H54 (cell line): ENCODE results near the gene SHROOM2.

Experiments
- DNase-seq: peaks from one replicate; pipeline ENCODE4 v3.0.0; 2011; ENCODE audit warnings: low spot score, mixed read lengths; ENCODE audit not compliant: insufficient read length
- FAIRE-seq: peaks from 3 replicates; lab custom pipeline; 2011; peaks lifted over from hg19 to GRCh38; lab: Jason Lieb, UNC
- POLR2A ChIP-seq: IDR thresholded peaks from 2 replicates; pipeline ENCODE4 v1.6.1; 2011; ENCODE audit warnings: low read depth, mild to moderate bottlenecking, low read length

SHROOM2 gene

DNA sequence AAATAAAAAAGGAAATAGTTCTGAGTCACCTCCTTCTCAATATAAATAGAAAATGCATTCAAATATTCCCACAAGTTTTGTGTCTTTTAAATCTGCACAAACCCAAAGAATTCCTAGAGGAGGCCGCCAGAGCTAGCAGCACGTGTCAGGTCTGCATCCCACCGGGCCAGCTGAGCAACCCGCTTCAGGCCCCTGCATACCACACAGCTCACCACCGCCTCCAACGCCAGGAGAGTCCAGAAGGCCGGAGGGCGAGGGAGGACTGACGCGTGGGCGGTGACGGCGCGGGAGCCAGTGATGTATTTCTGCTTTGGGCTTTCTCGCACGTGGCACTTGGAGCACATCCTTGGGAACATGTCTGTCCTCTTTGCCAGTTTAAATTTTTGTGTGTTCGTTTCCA, 119.1 kb downstream of the SHROOM2 start:
- no peak for TF ChIP-seq POLR2A
- DNase-seq (no peak), FAIRE-seq (no peak)

DNA sequence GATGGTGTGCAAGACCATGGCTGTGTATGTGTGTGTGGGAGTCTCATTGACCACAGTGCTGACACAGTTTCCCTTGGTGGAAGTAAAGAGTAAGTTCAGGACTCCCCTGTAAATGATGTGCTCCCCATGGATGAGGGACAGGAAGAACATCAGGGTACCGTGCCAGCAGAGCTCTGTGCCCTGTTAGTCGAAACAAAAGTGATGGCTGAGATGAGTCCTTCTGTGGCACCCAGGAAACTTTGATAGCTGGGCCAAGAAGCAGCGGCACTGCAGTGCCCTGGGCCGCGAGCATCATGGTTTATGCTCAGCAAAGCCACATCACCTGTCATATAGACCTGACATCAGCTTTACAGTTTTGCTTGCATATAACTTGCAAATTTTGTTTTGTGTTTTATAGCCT, 119.5 kb downstream of the SHROOM2 start:
- DNase-seq (no peak), FAIRE-seq (no peak)
- TF ChIP-seq POLR2A: no peak

DNA sequence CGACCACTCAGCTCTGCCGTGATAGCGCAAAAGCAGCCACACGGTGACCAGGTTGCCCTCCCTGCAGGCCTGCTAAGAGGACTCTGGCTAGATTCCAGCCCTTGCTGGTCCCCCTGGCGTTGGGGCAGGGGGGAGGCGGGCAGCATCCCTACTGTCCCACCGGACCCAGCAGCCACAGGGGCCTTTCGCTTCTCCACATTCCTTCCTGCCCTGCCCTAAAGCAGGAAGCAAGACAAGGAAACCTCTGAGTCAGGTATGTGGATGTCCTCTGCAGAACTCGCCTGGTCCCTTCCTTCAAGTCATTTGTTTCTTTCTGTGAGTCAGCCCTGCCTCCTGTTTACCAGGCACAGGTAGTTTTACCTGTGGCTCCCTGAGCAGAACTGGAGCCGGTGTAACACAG, 120.7 kb downstream of the SHROOM2 start:
- DNase-seq: no peak
- FAIRE-seq: no peak

DNA sequence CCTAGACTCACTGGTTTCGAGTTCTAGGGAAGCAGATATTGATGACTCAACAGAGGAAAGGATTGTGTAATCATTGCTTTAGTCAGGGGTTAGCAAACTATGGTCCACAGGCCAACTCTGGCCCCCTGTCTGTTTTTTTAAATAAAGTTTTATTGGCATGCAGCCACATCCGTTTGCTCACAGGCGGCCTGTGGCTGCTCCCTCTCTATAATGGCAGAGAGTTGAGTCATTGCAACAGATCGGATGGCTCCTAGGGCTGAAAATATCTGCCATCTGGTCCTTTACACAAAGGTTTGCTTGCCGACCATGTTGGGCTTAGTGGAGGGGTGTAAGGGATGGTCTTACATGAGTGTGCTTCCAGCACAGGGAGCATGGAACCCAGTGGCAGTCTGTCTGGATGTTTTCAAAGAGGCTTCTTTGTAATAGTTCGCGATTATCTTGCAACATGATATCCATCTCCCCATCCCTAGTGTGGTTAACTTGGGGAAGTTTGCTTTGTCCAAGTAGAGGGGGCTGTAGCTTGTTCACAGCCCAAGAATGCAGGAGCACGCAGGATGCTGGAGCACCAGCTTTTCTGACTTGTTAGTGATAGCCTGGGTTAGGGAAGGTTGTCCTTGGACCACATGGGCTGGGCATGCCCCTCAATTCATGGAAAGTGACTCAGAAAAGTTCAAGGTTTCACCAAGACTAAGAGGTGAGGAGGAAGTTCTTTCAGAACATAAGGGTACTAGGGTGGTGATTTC, 121.6 kb downstream of the SHROOM2 start:
- FAIRE-seq: no peak
- TF ChIP-seq POLR2A: no peak
- no peak for DNase-seq

More for the DNA sequence above, 120.7 kb downstream of the SHROOM2 start:
- TF ChIP-seq POLR2A: no peak

DNA sequence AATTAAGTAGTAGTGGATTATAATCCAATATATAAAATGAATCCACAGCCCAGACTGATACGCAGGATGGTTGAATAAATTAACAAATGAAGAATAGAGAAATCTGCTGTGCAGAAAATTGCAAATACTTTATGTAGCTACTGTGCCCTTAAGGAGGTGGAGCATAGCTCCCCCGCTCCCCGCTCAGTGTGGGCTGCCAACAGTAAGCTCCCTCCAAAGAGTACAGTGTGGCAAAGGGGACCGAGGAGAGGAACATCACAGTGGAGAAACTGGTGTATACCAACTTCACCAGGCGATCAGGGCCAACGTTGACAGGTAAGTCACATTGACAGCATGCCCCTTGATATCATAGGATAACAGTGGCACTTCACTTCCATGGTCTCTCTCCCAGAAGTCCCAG, 123.0 kb downstream of the SHROOM2 start:
- FAIRE-seq: no peak
- no peak for TF ChIP-seq POLR2A
- DNase-seq: no peak

DNA sequence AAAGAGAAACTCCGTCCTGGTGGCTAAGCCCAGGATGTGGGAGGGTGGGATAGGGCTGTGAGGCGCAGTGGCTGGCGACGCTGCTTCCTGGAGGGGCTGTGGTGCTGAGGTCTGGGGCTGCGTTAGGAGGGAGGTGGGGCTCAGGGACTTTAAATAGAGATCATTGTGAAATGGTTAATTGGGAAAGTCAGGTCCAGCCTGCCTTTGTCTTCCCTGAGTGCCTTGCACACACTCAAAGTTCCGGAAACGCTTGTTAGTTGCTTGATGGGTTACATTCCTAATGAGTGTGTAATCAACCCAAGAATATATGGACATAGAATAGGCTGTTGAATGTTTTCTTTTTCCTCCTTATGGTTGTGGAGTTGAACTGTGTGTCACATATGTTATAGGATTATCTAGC, 125.3 kb downstream of the SHROOM2 start:
- FAIRE-seq: no peak
- DNase-seq: no peak

DNA sequence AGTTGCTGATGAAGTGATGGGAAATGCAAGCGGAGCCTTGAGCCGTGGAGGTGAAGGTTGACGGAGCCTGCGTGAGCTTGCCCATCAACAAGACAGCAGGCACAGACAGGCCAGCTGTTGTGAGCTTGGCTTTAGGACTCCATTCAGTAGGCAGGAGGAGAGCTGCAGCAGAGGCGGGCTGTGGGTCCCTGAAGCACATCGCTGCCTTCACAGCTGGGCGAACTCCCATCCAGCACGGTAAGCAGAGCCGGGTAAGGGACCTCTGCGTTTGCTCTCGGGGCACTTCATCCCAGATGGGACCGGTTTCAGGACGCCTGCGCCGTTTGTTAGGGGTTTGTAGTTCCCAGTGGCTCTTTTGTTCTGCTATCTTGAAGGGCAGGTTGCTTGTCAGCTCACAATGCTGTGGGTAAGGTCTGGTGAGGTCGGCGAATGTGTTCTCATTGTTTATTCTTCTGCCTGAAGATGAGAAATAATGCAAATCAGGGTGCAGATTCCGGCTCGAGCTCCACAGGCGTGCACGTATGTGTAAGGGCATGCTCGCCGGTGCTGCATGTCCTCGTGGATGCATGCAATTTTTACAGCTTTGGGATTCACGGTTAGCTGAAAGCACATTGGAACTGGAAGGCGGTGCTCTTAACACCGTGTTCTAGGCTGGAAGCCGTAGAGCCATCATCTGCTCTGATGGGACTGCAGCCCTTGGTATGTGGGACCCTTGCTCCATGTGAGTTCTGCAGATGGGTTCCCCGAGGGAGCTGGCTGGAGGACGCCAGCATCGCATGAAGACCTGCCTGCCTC, 126.3 kb downstream of the SHROOM2 start:
- no peak for FAIRE-seq
- no peak for TF ChIP-seq POLR2A
- DNase-seq: no peak

More for the DNA sequence above, 125.3 kb downstream of the SHROOM2 start:
- TF ChIP-seq POLR2A: no peak

DNA sequence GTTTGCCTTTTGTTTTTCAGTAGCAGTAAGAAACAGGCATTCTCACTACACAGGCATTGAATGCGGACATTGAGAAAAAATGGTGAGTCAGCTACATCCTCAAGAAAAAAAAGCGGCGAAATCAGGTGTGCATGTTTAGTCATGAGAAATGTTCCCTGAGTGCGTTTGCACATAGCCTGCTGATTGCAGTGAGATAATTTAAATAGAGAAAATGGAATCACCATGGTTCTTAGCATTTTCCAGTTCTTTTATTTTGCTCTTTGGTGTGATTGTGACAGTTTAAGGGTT, 126.9 kb downstream of the SHROOM2 start:
- no peak for TF ChIP-seq POLR2A
- no peak for DNase-seq
- FAIRE-seq: no peak

DNA sequence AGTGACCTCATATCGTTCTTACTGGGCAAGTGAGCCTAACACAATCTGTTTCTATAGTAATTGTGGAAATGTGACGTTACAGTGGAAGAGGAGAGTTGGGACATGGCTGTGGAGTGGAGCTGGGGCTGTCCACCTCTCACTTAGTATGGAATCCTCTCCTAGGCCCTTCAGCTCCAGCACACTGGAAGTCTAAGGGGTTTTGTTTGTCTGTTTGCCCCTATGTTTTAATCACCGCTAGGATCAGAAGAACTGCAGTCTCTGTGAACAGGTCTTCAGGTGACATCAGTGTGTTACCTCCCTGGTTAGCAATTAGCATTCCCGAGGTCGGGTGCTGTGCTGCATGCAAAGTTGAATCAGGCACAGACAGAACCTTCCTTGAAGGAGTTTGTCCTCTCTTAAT, 131.6 kb downstream of the SHROOM2 start:
- TF ChIP-seq POLR2A: no peak
- FAIRE-seq (no peak), DNase-seq (no peak)

DNA sequence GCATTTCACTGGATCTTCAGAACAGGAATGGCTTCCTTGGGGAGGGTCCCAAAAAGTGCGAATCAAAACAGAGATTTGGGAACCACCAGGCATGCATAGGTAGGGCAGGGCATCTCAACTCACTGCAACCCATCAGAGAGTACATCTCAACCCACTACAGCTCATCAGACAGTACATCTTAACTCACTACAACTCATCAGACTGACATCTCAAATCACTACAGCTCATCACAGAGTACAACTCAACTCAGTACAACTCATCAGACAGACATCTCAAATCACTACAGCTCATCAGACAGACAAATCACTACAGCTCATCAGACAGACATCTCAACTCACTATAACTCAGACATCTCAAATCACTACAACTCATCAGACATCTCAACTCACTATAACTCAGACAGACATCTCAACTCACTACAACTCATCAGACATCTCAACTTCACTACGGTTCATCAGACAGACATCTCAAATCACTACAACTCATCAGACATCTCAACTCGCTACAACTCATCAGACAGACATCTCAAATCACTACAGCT, 133.5 kb downstream of the SHROOM2 start:
- no peak for TF ChIP-seq POLR2A
- DNase-seq (no peak), FAIRE-seq (no peak)

DNA sequence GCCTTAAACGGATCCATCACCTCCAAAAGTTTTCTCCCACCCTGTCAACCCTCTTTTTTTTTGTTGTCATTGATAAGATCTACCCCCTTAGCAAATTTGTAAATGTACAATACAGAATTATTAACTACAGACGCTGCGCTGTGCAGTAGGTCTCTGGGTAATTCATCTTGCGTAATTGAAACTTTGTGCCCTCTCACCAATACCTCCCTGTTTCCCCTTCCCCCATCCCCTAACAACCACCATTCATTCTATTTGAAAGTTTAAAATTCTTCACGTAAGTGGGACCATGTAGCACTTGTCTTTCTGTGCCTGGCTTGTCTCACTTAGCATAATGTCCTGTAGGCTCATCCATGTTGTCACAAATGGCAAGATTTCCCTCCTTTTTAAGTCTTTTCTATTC, 135.2 kb downstream of the SHROOM2 start:
- DNase-seq (no peak), FAIRE-seq (no peak)
- TF ChIP-seq POLR2A: no peak

DNA sequence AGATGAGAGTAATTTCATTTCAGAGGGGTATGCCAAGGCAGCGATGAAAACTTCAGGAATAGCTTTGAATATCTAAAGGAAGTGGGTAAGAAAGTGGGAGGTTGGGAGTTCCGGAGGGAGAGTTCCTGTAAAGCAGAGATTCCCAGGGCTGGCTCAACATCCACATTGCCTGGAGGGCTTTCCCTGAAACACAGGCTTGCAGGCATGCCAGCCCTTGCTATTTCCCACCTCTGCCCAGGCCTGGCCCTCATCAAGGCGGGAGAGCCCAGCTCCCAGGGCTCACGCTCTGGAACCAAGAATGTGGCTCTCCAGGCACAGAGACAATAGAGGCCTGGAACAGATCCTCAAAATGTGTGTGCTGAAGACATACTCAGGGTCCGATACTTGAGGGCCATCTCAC, 137.1 kb downstream of the SHROOM2 start:
- no peak for TF ChIP-seq POLR2A
- FAIRE-seq: no peak
- DNase-seq: no peak

DNA sequence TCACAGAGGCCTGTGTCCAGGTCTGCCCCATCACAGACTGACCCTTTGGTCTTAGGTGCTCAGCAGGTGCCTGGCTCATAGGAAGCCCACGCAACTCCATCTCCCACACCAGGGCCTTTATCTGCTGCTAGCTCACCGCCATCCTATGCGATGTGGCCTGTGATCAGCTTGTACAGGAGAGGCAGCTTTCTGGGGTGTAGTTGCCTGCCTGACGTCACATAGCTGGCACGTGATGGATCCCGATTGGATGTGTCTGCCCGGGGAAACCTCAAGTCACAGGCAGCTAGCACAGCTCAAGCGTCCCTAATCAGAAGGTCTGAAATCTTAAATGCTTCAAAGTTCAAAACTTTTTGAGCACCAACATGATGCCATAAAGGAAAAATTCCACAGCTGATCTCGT, 139.8 kb downstream of the SHROOM2 start:
- DNase-seq (no peak), FAIRE-seq (no peak)
- no peak for TF ChIP-seq POLR2A

DNA sequence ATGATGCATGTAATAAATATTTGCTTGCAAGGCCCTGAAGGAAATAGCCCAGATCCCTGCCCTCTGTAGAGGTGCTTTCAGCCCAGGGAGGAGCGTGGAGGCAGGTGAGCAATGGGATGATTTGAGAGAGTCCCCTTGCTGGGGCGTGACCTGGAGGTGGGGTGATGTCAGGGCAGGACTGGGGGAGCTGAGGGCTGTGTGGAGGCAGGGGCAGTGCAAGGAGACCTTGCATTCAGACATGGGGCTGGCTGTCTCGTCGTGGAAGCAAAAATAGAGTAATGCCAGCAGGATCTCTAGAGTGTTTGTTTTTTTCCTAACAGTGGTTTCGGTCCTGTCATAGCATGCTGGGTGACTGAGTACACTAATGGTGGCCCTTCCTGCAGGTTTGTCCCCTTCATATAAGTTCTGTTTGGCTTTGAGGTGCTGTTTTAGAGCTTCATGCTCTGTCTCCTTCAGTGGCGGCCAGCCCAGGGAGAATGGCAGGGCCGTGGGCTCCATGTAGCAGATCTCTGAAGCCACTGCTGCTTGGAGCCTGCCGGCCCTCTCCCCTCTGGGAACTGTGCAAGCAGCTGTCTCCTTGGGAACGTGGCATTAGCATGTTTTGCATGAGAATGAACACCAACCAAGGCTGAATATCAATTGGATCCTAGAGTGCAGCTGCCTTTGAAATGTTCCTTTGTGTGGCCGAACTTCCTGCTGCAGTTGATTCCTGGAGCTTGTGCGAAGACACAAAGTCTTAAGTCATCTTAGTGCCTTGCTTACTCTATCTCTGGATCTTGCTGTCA, 141.7 kb downstream of the SHROOM2 start:
- DNase-seq (no peak), FAIRE-seq (no peak)
- TF ChIP-seq POLR2A: no peak
